H1 (cell line): Measurements from ENCODE around the gene PHF14. TPM values are rescaled to one million over a fixed set of nuclear protein-coding genes. Genes with fewer than 3 reads are reported as not detected.

Experiments used
- EZH2 ChIP-seq: fragments of 200-600 bp; sonication (generic); IDR thresholded peaks from 2 replicates; pipeline ENCODE4 v1.7.1; 2012; ENCODE audit warnings: low read depth, mild to moderate bottlenecking, moderate library complexity, low read length, inconsistent platforms; ENCODE audit not compliant: severe bottlenecking
- JUND ChIP-seq: IDR thresholded peaks from 2 replicates; pipeline ENCODE4 v1.6.1; 2011; ENCODE audit warnings: mild to moderate bottlenecking, improper control_type of control experiment, low read length
- POLR2A ChIP-seq, 2 experiments: IDR thresholded peaks; 1 replicate in 1 of 2; 2 replicates in 1 of 2; pipeline ENCODE4 v1.6.1; 2011; ENCODE audit warnings: low read depth in 2 of 2, low read length in 2 of 2, mild to moderate bottlenecking in 2 of 2; ENCODE audit errors: control extremely low read depth in 1 of 2
- SIRT6 ChIP-seq: IDR thresholded peaks from one replicate; pipeline ENCODE4 v1.7.1; 2012; ENCODE audit warnings: low read length, inconsistent platforms
- SUZ12 ChIP-seq: fragments of 200-600 bp; sonication (generic); IDR thresholded peaks from 2 replicates; pipeline ENCODE4 v1.6.1; 2012; ENCODE audit warnings: mild to moderate bottlenecking, inconsistent platforms, low read length, moderate library complexity, mixed read lengths
- polyA plus RNA-seq, 7 experiments: library from polyadenylated mRNA; depleted of rRNA in 3 of 7; stranded (reverse) in 5 of 7; unstranded in 2 of 7; fragments of >200 nt in 5 of 7; fragments of 200-250 nt in 2 of 7; gene quantifications; 1 replicate in 5 of 7; 2 replicates in 1 of 7; 4 replicates in 1 of 7; pipeline versions ENCODE4 v1.2.1 to v1.2.3, GENCODE V29; 2011 to 2013; ENCODE audit warnings: missing spikeins in 2 of 7, mixed read lengths in 2 of 7
- total RNA-seq: library from RNA; stranded (reverse); fragmentation: NEBNext Ultra II Directional; extraction: Animal tissue kit (Norgen Biotek cat#: 25700); gene quantifications from 2 replicates; pipeline ENCODE4 v1.2.1, GENCODE V29; 2021
- TF ChIP-seq, protein P1 (sequence below): fragments of 300-600 bp; sonication (generic); IDR thresholded peaks from 2 replicates; pipeline ENCODE4 v1.7.1; 2012; ENCODE audit warnings: low read length, moderate library complexity, mild to moderate bottlenecking, inconsistent platforms; ENCODE audit not compliant: insufficient replicate concordance
- TF ChIP-seq, protein P2 (sequence below): IDR thresholded peaks from 2 replicates; pipeline ENCODE4 v1.6.1; 2012; ENCODE audit warnings: inconsistent platforms
- TF ChIP-seq, protein P3 (sequence below): IDR thresholded peaks from 2 replicates; pipeline ENCODE4 v1.6.1; 2011; ENCODE audit warnings: low read depth, mild to moderate bottlenecking, low read length; ENCODE audit not compliant: insufficient read depth

PHF14 gene
- total and polyA plus RNA-seq, 2 of the 8 experiments (the other 6 are each of a cell fraction or from before 2014, with no cell fraction given): 17.9 to 70.6 TPM

DNA sequence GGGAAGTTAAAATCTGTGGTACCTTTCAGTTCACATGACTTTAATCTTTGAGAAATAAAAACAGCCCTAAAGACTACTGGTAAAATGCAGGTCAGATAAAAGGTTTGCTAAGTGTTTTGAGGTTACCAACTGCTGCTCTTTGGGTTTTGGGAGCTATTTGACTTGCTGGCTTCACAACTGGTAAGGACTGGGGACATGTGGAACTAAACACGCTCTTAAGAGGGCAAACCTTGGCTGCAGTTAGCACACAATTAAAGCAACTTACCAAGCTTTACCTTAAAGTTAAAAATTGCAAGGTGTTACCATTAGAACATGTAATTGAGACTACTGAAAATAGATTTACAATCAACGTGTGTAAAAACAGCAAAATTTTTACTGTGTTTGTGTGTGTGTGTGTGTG lies 220.2 kb downstream of the PHF14 start (continued):
- TF ChIP-seq, protein P1, sequence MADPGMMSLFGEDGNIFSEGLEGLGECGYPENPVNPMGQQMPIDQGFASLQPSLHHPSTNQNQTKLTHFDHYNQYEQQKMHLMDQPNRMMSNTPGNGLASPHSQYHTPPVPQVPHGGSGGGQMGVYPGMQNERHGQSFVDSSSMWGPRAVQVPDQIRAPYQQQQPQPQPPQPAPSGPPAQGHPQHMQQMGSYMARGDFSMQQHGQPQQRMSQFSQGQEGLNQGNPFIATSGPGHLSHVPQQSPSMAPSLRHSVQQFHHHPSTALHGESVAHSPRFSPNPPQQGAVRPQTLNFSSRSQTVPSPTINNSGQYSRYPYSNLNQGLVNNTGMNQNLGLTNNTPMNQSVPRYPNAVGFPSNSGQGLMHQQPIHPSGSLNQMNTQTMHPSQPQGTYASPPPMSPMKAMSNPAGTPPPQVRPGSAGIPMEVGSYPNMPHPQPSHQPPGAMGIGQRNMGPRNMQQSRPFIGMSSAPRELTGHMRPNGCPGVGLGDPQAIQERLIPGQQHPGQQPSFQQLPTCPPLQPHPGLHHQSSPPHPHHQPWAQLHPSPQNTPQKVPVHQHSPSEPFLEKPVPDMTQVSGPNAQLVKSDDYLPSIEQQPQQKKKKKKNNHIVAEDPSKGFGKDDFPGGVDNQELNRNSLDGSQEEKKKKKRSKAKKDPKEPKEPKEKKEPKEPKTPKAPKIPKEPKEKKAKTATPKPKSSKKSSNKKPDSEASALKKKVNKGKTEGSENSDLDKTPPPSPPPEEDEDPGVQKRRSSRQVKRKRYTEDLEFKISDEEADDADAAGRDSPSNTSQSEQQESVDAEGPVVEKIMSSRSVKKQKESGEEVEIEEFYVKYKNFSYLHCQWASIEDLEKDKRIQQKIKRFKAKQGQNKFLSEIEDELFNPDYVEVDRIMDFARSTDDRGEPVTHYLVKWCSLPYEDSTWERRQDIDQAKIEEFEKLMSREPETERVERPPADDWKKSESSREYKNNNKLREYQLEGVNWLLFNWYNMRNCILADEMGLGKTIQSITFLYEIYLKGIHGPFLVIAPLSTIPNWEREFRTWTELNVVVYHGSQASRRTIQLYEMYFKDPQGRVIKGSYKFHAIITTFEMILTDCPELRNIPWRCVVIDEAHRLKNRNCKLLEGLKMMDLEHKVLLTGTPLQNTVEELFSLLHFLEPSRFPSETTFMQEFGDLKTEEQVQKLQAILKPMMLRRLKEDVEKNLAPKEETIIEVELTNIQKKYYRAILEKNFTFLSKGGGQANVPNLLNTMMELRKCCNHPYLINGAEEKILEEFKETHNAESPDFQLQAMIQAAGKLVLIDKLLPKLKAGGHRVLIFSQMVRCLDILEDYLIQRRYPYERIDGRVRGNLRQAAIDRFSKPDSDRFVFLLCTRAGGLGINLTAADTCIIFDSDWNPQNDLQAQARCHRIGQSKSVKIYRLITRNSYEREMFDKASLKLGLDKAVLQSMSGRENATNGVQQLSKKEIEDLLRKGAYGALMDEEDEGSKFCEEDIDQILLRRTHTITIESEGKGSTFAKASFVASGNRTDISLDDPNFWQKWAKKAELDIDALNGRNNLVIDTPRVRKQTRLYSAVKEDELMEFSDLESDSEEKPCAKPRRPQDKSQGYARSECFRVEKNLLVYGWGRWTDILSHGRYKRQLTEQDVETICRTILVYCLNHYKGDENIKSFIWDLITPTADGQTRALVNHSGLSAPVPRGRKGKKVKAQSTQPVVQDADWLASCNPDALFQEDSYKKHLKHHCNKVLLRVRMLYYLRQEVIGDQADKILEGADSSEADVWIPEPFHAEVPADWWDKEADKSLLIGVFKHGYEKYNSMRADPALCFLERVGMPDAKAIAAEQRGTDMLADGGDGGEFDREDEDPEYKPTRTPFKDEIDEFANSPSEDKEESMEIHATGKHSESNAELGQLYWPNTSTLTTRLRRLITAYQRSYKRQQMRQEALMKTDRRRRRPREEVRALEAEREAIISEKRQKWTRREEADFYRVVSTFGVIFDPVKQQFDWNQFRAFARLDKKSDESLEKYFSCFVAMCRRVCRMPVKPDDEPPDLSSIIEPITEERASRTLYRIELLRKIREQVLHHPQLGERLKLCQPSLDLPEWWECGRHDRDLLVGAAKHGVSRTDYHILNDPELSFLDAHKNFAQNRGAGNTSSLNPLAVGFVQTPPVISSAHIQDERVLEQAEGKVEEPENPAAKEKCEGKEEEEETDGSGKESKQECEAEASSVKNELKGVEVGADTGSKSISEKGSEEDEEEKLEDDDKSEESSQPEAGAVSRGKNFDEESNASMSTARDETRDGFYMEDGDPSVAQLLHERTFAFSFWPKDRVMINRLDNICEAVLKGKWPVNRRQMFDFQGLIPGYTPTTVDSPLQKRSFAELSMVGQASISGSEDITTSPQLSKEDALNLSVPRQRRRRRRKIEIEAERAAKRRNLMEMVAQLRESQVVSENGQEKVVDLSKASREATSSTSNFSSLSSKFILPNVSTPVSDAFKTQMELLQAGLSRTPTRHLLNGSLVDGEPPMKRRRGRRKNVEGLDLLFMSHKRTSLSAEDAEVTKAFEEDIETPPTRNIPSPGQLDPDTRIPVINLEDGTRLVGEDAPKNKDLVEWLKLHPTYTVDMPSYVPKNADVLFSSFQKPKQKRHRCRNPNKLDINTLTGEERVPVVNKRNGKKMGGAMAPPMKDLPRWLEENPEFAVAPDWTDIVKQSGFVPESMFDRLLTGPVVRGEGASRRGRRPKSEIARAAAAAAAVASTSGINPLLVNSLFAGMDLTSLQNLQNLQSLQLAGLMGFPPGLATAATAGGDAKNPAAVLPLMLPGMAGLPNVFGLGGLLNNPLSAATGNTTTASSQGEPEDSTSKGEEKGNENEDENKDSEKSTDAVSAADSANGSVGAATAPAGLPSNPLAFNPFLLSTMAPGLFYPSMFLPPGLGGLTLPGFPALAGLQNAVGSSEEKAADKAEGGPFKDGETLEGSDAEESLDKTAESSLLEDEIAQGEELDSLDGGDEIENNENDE: no peak
- TF ChIP-seq JUND (no peak), SUZ12 (no peak), SIRT6 (no peak), EZH2 (no peak), POLR2A (IDR thresholded peaks at IDR 0.05; ENCODE audit: control extremely low read depth in 1 of 2, low read depth in 2 of 2, low read length in 2 of 2) (no peak)
- TF ChIP-seq, protein P2, sequence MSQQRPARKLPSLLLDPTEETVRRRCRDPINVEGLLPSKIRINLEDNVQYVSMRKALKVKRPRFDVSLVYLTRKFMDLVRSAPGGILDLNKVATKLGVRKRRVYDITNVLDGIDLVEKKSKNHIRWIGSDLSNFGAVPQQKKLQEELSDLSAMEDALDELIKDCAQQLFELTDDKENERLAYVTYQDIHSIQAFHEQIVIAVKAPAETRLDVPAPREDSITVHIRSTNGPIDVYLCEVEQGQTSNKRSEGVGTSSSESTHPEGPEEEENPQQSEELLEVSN: no peak
- TF ChIP-seq, protein P3, sequence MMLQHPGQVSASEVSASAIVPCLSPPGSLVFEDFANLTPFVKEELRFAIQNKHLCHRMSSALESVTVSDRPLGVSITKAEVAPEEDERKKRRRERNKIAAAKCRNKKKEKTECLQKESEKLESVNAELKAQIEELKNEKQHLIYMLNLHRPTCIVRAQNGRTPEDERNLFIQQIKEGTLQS: no peak
- TF ChIP-seq, all 59 proteins: peak for 0
